ENCODE results near the gene SPAG17.

DNA sequence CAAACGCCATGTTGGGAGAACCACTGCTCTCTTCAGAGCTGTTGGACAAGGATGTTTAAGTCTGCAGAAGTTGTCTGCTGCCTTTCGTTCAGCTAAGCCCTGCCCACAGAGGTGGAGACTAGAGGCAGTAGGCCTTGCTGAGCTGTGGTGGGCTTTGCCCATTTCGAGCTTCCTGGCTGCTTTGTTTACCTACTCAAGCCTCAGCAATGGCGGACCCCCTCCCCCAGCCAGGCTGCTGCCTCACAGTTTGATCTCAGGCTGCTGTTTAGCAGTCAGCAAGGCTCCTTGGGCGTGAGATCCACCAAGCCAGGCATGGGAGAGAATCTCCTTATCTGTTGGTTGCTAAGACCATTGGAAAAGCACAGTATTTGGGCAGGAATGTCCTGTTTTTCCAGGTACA, 180.7 kb downstream of the SPAG17 start:
- TF ChIP-seq, protein P1, sequence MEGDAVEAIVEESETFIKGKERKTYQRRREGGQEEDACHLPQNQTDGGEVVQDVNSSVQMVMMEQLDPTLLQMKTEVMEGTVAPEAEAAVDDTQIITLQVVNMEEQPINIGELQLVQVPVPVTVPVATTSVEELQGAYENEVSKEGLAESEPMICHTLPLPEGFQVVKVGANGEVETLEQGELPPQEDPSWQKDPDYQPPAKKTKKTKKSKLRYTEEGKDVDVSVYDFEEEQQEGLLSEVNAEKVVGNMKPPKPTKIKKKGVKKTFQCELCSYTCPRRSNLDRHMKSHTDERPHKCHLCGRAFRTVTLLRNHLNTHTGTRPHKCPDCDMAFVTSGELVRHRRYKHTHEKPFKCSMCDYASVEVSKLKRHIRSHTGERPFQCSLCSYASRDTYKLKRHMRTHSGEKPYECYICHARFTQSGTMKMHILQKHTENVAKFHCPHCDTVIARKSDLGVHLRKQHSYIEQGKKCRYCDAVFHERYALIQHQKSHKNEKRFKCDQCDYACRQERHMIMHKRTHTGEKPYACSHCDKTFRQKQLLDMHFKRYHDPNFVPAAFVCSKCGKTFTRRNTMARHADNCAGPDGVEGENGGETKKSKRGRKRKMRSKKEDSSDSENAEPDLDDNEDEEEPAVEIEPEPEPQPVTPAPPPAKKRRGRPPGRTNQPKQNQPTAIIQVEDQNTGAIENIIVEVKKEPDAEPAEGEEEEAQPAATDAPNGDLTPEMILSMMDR (IDR thresholded peaks at IDR 0.05): no peak
- TF ChIP-seq POLR2A (IDR thresholded peaks at IDR 0.05): no peak
